ENCODE measurements around the gene PCP4L1.

DNA sequence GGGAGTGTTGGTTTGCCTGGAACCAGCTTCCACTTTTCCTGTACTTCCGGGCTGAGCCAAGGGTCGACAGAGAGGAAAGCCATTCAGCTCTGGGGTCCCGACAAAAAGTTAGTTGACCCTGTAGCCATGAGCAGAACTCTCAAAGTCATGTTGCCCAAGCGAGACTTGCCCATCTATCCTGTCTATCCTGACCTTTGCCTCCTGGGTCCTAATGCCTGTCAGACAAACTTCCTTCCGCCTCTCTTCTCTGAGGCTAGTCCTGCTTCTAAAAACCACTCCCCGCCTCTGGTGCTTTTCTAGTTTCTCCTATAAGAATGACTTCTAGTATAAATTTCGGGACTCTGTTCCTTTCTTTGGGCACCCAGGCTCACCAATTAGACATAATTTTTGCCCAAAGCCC, 7.7 kb upstream of the PCP4L1 start:
- TF ChIP-seq, protein P1, sequence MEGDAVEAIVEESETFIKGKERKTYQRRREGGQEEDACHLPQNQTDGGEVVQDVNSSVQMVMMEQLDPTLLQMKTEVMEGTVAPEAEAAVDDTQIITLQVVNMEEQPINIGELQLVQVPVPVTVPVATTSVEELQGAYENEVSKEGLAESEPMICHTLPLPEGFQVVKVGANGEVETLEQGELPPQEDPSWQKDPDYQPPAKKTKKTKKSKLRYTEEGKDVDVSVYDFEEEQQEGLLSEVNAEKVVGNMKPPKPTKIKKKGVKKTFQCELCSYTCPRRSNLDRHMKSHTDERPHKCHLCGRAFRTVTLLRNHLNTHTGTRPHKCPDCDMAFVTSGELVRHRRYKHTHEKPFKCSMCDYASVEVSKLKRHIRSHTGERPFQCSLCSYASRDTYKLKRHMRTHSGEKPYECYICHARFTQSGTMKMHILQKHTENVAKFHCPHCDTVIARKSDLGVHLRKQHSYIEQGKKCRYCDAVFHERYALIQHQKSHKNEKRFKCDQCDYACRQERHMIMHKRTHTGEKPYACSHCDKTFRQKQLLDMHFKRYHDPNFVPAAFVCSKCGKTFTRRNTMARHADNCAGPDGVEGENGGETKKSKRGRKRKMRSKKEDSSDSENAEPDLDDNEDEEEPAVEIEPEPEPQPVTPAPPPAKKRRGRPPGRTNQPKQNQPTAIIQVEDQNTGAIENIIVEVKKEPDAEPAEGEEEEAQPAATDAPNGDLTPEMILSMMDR (IDR thresholded peaks at IDR 0.05 in 8 of 11, conservative IDR thresholded peaks at IDR 0.05 in 3 of 11) = no peak
- no peak for TF ChIP-seq POLR2A (IDR thresholded peaks at IDR 0.05)
- no peak for TF ChIP-seq POLR2AphosphoS5 (IDR thresholded peaks at IDR 0.05)

Data from spleen (tissue), 7 donors.